ENCODE data around the gene APH1A. TPM values are rescaled to one million over a fixed set of nuclear protein-coding genes. Genes with fewer than 3 reads are reported as not detected.

The APH1A gene
- total and polyA plus RNA-seq, 10 of the 15 experiments (the other 5 are each of a cell fraction or from before 2014, with no cell fraction given), result 6.7 to 130 (median 87.7) TPM

GRCh38 chr1:150302902-150303301 lies 34.1 kb upstream of the APH1A start:
- Histone ChIP-seq H3K27me3 (replicated peaks in 1 of 2; ENCODE audit: control insufficient read depth in 2 of 2, insufficient read depth in 2 of 2, low read length in 1 of 2) (no peaks in the 10 kb centered on the region), H2AFZ (ENCODE audit: control insufficient read depth, low read depth, low read length) (no peak overlapping the region), H4K20me1 (ENCODE audit: control insufficient read depth, insufficient read depth) (no peaks in the 10 kb centered on the region), H3K36me3 (ENCODE audit: control insufficient read depth in 2 of 2, insufficient read depth in 2 of 2, low read length in 1 of 2) (peaks cover 0 to 5% of the 10 kb centered on the region in 2 experiments; a peak in 1 of 4 replicates), H3K27ac (ENCODE audit: control insufficient read depth, insufficient read depth) (no peak overlapping the region), H3K4me3 (no peak overlapping the region), H3K79me2 (ENCODE audit: control insufficient read depth, insufficient read depth, low read length) (no peaks in the 10 kb centered on the region), H3K4me1 (ENCODE audit: control insufficient read depth, insufficient read depth, low read length) (no peaks in the 10 kb centered on the region), H3K9me3 (replicated peaks; ENCODE audit: control insufficient read depth, insufficient read depth, low read length) (no peaks in the 10 kb centered on the region), H3K9ac (ENCODE audit: control insufficient read depth, insufficient read depth, low read length) (no peak overlapping the region), H3K4me2 (ENCODE audit: control insufficient read depth, insufficient read depth) (no peak overlapping the region)
- in situ Hi-C loops (cut with MboI), result no loop called here
- SMC1A ChIA-PET (ENCODE audit: uncharacterized antibody, unreplicated experiment), result no interaction called here
- intact Hi-C loops (cut with micrococcal nuclease; ENCODE audit: unreplicated experiment), result no loop called here
- TF ChIP-seq PML (IDR thresholded peaks at IDR 0.05; ENCODE audit: low read length), result no peak
- TF ChIP-seq, protein P1, sequence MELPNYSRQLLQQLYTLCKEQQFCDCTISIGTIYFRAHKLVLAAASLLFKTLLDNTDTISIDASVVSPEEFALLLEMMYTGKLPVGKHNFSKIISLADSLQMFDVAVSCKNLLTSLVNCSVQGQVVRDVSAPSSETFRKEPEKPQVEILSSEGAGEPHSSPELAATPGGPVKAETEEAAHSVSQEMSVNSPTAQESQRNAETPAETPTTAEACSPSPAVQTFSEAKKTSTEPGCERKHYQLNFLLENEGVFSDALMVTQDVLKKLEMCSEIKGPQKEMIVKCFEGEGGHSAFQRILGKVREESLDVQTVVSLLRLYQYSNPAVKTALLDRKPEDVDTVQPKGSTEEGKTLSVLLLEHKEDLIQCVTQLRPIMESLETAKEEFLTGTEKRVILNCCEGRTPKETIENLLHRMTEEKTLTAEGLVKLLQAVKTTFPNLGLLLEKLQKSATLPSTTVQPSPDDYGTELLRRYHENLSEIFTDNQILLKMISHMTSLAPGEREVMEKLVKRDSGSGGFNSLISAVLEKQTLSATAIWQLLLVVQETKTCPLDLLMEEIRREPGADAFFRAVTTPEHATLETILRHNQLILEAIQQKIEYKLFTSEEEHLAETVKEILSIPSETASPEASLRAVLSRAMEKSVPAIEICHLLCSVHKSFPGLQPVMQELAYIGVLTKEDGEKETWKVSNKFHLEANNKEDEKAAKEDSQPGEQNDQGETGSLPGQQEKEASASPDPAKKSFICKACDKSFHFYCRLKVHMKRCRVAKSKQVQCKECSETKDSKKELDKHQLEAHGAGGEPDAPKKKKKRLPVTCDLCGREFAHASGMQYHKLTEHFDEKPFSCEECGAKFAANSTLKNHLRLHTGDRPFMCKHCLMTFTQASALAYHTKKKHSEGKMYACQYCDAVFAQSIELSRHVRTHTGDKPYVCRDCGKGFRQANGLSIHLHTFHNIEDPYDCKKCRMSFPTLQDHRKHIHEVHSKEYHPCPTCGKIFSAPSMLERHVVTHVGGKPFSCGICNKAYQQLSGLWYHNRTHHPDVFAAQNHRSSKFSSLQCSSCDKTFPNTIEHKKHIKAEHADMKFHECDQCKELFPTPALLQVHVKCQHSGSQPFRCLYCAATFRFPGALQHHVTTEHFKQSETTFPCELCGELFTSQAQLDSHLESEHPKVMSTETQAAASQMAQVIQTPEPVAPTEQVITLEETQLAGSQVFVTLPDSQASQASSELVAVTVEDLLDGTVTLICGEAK (IDR thresholded peaks at IDR 0.05; ENCODE audit: borderline replicate concordance), result no peak
- no peak for TF ChIP-seq RFX5 (IDR thresholded peaks at IDR 0.05; ENCODE audit: low read depth, low read length)
- no peak for TF ChIP-seq CHD2 (IDR thresholded peaks at IDR 0.05; ENCODE audit: borderline replicate concordance, low read depth, low read length)
- no peak for TF ChIP-seq KAT2A (conservative IDR thresholded peaks at IDR 0.05; ENCODE audit: control insufficient read depth, low read depth, low read length)
- TF ChIP-seq, protein P2, sequence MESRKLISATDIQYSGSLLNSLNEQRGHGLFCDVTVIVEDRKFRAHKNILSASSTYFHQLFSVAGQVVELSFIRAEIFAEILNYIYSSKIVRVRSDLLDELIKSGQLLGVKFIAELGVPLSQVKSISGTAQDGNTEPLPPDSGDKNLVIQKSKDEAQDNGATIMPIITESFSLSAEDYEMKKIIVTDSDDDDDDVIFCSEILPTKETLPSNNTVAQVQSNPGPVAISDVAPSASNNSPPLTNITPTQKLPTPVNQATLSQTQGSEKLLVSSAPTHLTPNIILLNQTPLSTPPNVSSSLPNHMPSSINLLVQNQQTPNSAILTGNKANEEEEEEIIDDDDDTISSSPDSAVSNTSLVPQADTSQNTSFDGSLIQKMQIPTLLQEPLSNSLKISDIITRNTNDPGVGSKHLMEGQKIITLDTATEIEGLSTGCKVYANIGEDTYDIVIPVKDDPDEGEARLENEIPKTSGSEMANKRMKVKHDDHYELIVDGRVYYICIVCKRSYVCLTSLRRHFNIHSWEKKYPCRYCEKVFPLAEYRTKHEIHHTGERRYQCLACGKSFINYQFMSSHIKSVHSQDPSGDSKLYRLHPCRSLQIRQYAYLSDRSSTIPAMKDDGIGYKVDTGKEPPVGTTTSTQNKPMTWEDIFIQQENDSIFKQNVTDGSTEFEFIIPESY (IDR thresholded peaks at IDR 0.05), result no peak
- FAIRE-seq (no peak), DNase-seq (ENCODE audit: low read depth, low spot score) (no peak), ATAC-seq (no peak)
- CTCF ChIA-PET, result no interaction called here
- POLR2A ChIA-PET, result interaction anchor here (0.6 kb wide), 1 partner anchor 61 kb away, joined by 3 read pairs; no protein-coding TSS in a partner anchor
- 100% methylated on average over 2 of the region's 2 CpGs for WGBS (ENCODE audit: insufficient coverage, insufficient replicate concordance, low lambda C conversion rate, missing lambda C conversion rate)
- RAD21 ChIA-PET (ENCODE audit: unreplicated experiment), result no interaction called here
- no TSS peak for BruUV-seq (replicated peaks)
